Muscle of leg (tissue), 11 donors: ENCODE results near the gene PKM. TPM values are rescaled to one million over a fixed set of nuclear protein-coding genes. Genes with fewer than 3 reads are reported as not detected.

Experiments
- DNase-seq: peaks from one replicate; pipeline ENCODE4 v3.0.0; 2013
- H3K27ac ChIP-seq: one replicate; pipeline ENCODE4 v1.5.1; 2013; ENCODE audit warnings: mild to moderate bottlenecking, low read length, control low read depth
- H3K27me3 ChIP-seq: one replicate; pipeline ENCODE4 v1.6.1; 2013; ENCODE audit warnings: low read length; ENCODE audit not compliant: control insufficient read depth, insufficient read depth
- H3K36me3 ChIP-seq: one replicate; pipeline ENCODE4 v1.6.1; 2013; ENCODE audit warnings: low read length; ENCODE audit not compliant: control insufficient read depth, insufficient read depth
- H3K4me1 ChIP-seq: one replicate; pipeline ENCODE4 v1.6.1; 2013; ENCODE audit warnings: low read length; ENCODE audit not compliant: control insufficient read depth, insufficient read depth
- H3K4me3 ChIP-seq: one replicate; pipeline ENCODE4 v1.5.1; 2013; ENCODE audit warnings: low read length, control low read depth
- H3K9me3 ChIP-seq: replicated peaks from 2 replicates; pipeline ENCODE4 v1.6.1; 2013; ENCODE audit warnings: low read depth, low read length; ENCODE audit not compliant: control insufficient read depth
- WGBS: methylation state at CpG from one replicate; pipeline ENCODE4 v1.1.5; 2013; ENCODE audit warnings: missing lambda C conversion rate; ENCODE audit not compliant: insufficient coverage; 5-methylcytosine and 5-hydroxymethylcytosine counted together
- polyA plus RNA-seq, 8 donors: library from polyadenylated mRNA; unstranded; fragments of 120-200 nt; gene quantifications; one replicate each; pipeline versions ENCODE4 v1.2.1 to v1.2.3, GENCODE V29; 2013; ENCODE audit warnings: inconsistent platforms in 1 of 8, low replicate concordance in 1 of 8; ENCODE audit not compliant: insufficient read length in 8 of 8, insufficient read depth in 1 of 8
- total RNA-seq: library from RNA; stranded (reverse); fragments of 120-200 nt; gene quantifications from one replicate; pipeline ENCODE4 v1.2.4, GENCODE V29; 2013

The PKM gene
- total and polyA plus RNA-seq, 9 donors, result 727 to 984 (median 841) TPM

DNA sequence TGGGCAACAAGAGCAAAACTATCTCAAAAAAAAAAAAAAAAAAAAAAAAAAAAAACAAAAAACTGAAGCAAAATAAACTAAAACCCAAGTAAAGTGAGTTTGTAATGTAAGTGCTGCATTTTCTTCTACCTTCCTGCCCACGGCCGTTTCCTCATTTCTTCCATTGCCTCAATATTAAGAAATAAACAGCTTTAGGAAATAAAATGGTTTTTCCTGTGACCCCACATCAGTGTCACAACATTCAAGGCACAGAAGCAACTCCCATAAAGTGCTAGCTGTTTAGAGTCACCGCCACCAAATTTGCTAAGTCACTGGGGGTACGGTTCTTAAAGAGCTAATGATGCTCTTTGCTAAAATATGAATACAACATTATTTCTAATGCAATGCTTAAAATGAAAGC, 3.3 kb downstream of the PKM start:
- WGBS, result no CpG with 5 or more reads among the region's 4 CpGs
- Histone ChIP-seq H3K27ac (peak overlapping the region; percentile 99), H3K36me3 (peaks cover 16% of the 10 kb centered on the region), H3K27me3 (no peaks in the 10 kb centered on the region), H3K4me3 (peak overlapping the region; percentile 95), H3K4me1 (peaks cover 62% of the 10 kb centered on the region), H3K9me3 (no peaks in the 10 kb centered on the region)
- peak; percentile 22 for DNase-seq

DNA sequence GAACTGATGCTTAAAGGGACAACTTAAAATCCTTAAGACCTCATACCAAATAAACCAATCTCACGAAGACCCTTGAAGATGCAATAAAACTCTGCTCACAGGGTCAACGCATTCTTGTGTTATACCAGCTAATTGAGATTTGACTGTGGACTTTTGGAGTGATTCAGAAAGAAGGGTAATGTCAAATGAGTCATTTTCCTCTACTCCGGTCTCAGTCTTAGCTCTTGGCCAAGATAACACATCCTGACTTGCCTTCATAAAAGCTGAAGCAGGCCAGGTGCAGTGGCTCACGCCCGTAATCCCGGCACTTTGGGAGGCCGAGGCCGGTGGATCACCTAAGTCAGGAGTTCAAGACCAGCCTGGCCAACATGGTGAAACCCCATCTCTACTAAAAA, 3.8 kb downstream of the PKM start:
- Histone ChIP-seq H3K9me3 (no peaks in the 10 kb centered on the region), H3K4me3 (no peak overlapping the region), H3K27ac (peak overlapping the region; percentile 83), H3K27me3 (no peaks in the 10 kb centered on the region), H3K36me3 (peaks cover 16% of the 10 kb centered on the region), H3K4me1 (peaks cover 63% of the 10 kb centered on the region)
- WGBS, result 57% methylated on average over 5 of the region's 8 CpGs
- DNase-seq, result peak; percentile 40

DNA sequence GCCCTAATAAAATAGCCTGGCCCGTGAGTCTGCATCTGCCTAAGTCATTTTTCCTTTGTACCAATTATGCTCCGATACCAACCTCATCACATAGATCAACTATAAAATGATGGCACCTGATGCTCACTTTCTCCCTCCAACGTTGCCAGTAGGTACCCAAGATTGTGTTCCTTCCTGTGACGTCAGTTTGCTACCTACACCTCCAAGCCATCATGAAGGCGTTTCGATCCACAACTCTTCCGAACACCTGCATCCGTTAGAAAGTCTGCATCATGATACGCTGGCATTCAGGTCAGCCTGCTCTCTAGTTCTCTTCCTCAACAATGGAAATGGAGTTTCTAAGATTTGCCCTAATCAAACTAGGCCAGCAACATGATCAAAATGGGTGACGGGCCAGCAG, 7.7 kb downstream of the PKM start:
- Histone ChIP-seq H3K27me3 (no peaks in the 10 kb centered on the region), H3K27ac (no peak overlapping the region), H3K4me1 (peaks cover 68% of the 10 kb centered on the region), H3K36me3 (peaks cover 43% of the 10 kb centered on the region), H3K4me3 (no peak overlapping the region), H3K9me3 (no peaks in the 10 kb centered on the region)
- WGBS, result 83% methylated on average over 9 of the region's 10 CpGs
- no peak for DNase-seq

DNA sequence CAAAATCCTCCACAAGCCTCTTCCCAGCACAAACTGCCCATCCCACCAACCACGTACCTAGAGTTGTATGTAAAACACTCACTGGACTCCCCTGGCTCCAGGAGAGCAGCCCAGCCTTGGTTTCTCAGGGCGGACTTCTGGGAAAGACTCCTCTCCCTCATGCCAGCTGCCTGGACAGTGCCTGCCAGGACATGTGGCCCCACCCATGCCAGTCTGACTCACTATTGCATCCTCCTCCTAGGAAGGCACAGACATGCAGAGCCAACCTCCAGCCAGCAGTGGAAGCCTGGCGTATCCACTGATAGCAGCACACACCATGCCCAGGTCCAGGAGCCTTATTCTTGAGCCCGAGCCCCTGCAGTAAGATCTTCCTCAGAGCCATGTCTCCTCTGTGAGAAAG, 8.6 kb downstream of the PKM start:
- Histone ChIP-seq H3K27me3 (no peaks in the 10 kb centered on the region), H3K4me3 (no peak overlapping the region), H3K4me1 (peaks cover 59% of the 10 kb centered on the region), H3K9me3 (no peaks in the 10 kb centered on the region), H3K36me3 (peaks cover 49% of the 10 kb centered on the region), H3K27ac (peak overlapping the region; percentile 81)
- peak; percentile 57 for DNase-seq
- 75% methylated on average over 4 of the region's 4 CpGs for WGBS

DNA sequence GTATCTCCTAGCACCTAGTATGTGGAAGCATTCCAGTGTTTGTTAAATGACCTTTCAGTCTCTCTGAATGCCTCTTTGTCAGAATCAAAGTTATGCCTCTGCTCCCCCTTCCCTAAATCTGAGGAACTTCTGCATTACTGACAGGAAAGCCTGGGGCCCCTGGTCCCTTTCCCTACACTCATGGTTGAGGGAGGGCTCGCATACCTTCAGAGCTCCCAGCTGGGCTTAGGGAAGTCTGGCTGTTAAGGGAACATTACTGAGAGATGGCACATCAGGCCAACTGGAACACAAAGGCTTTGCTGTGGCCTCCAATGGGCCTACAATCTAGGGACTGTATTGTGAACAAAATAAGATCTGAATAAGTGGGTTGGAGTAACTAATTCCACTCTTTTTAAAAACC, 10.3 kb downstream of the PKM start:
- 50% methylated on average over 1 of the region's 1 CpG for WGBS
- Histone ChIP-seq H3K9me3 (no peaks in the 10 kb centered on the region), H3K36me3 (peaks cover 66% of the 10 kb centered on the region), H3K27me3 (no peaks in the 10 kb centered on the region), H3K27ac (peak overlapping the region; percentile 66), H3K4me3 (no peak overlapping the region), H3K4me1 (peaks cover 43% of the 10 kb centered on the region)
- DNase-seq, result no peak

DNA sequence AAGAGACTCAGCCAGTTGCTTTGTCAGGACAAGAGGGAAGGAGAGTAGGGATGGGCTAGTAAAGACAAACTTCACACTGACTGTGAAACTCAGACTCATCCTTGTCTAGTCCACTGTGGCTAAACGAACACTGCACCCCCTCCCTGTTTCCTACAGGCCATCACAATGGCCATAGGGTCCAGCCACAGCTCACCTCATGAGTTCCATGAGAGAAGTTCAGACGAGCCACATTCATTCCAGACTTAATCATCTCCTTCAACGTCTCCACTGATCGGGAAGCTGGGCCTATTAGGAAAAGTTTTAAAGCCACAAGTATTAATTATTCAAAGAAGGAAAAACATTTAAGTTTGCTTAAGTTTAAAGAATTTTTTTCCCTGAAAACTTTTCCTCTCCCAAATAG, 13.8 kb downstream of the PKM start:
- peaks cover 66% of the 10 kb centered on the region for H3K36me3 ChIP-seq
- DNase-seq, result no peak
- no peaks in the 10 kb centered on the region for H3K27me3 ChIP-seq
- H3K4me1 ChIP-seq, result peaks cover 20% of the 10 kb centered on the region
- no peak overlapping the region for H3K27ac ChIP-seq
- no peak overlapping the region for H3K4me3 ChIP-seq
- H3K9me3 ChIP-seq, result no peaks in the 10 kb centered on the region
- 92% methylated on average over 1 of the region's 4 CpGs for WGBS

DNA sequence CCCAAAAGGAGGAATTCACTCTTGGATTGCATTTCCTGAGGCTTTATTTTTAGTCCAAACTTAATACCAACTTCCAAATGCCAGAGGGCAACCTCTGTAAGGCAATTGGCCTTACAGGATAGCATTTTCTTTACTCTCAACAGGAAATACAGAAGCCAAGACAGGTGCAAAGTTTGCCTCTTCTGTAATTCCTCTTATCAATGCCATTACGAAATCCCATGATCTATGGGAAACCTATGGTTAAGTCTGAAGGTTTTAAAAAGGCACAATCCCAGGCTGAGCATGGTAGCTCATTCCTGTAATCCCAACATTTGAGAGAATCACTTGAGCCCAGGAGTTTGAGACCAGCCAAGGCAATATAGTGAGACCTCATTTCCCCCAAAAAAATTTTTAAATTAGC, 14.9 kb downstream of the PKM start:
- WGBS, result no CpG with 5 or more reads among the region's 1 CpG
- H3K4me3 ChIP-seq, result no peak overlapping the region
- no peaks in the 10 kb centered on the region for H3K27me3 ChIP-seq
- H3K4me1 ChIP-seq, result peaks cover 14% of the 10 kb centered on the region
- no peak for DNase-seq
- H3K9me3 ChIP-seq, result no peaks in the 10 kb centered on the region
- H3K36me3 ChIP-seq, result peaks cover 75% of the 10 kb centered on the region
- no peak overlapping the region for H3K27ac ChIP-seq

DNA sequence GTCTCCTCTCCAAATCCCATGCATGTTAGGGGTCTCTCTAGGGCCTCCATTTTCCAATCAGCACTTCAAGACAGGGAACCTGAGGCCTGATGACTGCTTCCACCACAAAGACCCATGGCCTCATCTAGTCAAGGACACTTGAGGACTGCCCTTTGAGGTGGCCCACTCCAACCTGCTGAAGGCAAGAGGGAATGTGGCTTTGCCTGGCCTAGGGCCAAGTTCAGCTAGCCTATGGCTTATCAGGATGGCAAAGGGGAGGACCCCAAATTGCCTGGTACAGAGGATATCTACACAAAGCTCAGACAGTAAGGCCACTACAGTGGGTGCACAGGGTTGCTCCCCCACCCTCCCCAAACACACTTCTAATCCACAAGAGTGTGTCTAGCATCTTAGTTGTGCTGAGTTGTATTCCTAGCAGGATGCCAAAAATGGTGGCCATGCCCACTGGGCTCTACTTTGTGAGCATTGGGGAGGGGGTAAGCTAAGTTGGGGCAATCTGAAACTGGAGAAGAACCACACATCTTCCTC, 23.4 kb downstream of the PKM start:
- no peaks in the 10 kb centered on the region for H3K27me3 ChIP-seq
- peaks cover 91% of the 10 kb centered on the region for H3K36me3 ChIP-seq
- H3K4me1 ChIP-seq, result peaks cover 15% of the 10 kb centered on the region
- DNase-seq, result no peak
- no peaks in the 10 kb centered on the region for H3K9me3 ChIP-seq
- H3K27ac ChIP-seq, result no peak overlapping the region
- H3K4me3 ChIP-seq, result no peak overlapping the region

DNA sequence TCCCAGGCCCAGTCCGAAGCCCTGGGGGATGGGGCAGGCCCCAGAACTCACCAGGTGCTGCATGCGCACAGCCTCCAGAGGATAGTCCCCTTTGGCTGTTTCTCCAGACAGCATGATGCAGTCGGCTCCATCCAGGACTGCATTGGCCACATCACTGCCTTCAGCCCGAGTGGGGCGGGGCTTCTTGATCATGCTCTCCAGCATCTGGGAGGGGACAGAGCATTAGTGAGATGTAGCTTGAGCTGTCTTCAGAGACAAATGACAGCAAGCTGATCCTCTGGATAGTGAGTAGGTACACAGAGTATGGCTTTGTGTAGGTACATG, 24.4 kb downstream of the PKM start:
- peaks cover 25% of the 10 kb centered on the region for H3K4me1 ChIP-seq
- H3K36me3 ChIP-seq, result peaks cover 90% of the 10 kb centered on the region
- no peaks in the 10 kb centered on the region for H3K9me3 ChIP-seq
- H3K27ac ChIP-seq, result no peak overlapping the region
- H3K27me3 ChIP-seq, result no peaks in the 10 kb centered on the region
- DNase-seq, result no peak
- no peak overlapping the region for H3K4me3 ChIP-seq
- WGBS, result 84% methylated on average over 5 of the region's 5 CpGs

DNA sequence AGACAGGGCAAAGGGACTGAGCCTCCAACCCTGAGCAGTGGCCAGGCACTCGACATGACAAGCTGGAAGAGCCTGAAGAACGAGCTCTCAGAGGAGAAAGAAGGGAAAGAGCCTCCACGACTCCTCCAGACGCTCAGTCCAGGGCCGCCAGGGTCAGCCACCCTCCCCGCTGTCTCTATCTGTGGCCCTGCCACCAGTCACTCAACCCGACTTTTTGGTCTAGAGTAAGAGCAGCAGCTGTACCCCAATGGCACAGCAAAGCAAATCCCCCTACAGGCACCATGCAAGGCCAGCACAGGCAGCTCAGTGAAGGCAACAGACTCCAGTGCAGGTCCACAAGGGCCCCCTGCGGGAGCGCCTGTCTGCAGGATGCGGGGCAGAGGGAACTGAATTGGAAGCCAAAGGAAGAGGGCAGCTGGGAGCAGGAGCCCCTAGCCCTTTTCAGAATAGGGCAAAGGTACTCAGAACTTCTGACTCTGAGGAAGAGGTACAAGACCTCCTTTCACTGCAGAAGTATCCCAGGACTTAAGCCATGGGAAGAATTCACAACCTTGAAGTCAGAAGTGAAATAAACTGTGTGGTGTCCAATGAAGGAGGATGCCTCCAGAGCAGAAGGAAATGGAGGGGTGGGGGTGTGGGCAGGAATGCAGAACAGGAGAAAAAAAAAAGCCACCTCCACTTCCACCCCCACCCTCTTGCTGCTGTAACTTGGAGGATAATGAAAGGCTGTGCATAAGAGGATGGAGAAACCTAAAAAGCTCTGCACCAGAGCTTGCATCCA, 24.9 kb downstream of the PKM start:
- Histone ChIP-seq H3K4me3 (no peak overlapping the region), H3K27ac (no peak overlapping the region), H3K27me3 (no peaks in the 10 kb centered on the region), H3K9me3 (no peaks in the 10 kb centered on the region), H3K4me1 (peaks cover 30% of the 10 kb centered on the region), H3K36me3 (peaks cover 90% of the 10 kb centered on the region)
- DNase-seq, result no peak
- WGBS, result 93% methylated on average over 10 of the region's 10 CpGs

DNA sequence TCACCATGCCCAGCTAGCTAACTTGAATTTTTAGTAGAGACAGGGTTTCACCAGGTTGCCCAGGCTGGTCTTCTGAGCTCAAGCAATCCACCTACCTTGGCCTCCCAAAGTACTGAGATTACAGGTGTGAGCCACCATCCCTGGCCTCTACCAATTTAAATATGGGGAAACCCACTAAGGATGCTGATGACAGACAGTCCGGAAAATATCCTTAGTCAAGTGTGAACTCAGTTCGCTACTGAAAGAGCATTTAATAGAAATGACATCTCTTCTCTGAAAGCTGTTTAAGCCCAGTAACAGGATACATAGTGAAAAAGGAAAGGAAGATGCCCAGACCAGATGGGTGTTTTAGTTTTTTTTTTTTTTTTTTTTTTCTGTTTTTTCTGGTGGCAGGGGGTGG, 25.7 kb downstream of the PKM start:
- no peaks in the 10 kb centered on the region for H3K27me3 ChIP-seq
- H3K27ac ChIP-seq, result no peak overlapping the region
- peaks cover 38% of the 10 kb centered on the region for H3K4me1 ChIP-seq
- H3K9me3 ChIP-seq, result no peaks in the 10 kb centered on the region
- H3K4me3 ChIP-seq, result no peak overlapping the region
- peaks cover 92% of the 10 kb centered on the region for H3K36me3 ChIP-seq
- WGBS, result 90% methylated on average over 2 of the region's 2 CpGs
- DNase-seq, result no peak
